DND-41 (cell line): ENCODE measurements around the gene MCU.

ENCODE experiments used
- EZH2 ChIP-seq: IDR thresholded peaks from 3 replicates; pipeline ENCODE4 v1.6.1; 2012; ENCODE audit warnings: borderline replicate concordance, low read depth, mild to moderate bottlenecking, moderate library complexity, low read length, inconsistent platforms; ENCODE audit not compliant: severe bottlenecking
- TF ChIP-seq, protein P1 (sequence below): IDR thresholded peaks from 2 replicates; pipeline ENCODE4 v1.5.1; 2012; ENCODE audit warnings: borderline replicate concordance, low read length, moderate library complexity, mild to moderate bottlenecking; ENCODE audit not compliant: poor library complexity, severe bottlenecking; ENCODE audit errors: extremely low read depth

DNA sequence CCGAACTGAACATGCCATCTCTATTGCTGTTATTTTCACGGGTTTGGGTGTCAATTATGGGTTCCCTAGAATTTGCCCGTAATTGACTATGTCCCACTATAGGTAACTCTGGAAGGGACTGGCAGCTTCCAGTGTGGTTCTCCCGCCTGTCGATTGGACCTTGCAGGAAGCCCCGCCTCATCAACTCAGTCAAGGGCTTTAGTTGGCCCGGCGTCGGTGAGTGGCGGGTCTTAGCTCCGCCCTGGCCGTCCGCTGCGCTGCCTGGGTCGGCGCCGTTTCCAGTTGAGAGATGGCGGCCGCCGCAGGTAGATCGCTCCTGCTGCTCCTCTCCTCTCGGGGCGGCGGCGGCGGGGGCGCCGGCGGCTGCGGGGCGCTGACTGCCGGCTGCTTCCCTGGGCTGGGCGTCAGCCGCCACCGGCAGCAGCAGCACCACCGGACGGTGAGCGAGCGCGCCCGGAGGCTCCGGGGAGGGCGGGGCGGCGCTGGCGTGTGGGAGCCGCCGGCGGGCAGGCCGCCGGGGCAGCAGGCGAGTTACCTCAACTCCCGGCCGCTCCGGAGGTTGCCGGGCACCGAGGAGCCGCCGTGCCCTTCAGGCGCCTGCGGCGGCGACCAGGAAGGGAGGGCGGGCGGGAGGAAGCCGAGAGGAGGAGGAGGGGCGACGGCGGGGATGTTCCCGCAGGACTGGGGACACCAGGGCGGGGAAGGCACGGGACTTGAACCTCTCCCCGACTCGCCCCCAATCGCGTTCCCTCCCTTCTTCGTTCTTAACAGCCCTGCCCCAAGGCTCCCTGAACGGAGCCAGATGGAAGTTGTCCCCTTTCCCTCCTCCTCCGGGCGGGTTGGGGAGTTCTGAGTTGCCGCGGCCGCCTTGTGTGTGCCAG, at the start of gene MCU:
- no peak for TF ChIP-seq EZH2
- TF ChIP-seq, protein P1, sequence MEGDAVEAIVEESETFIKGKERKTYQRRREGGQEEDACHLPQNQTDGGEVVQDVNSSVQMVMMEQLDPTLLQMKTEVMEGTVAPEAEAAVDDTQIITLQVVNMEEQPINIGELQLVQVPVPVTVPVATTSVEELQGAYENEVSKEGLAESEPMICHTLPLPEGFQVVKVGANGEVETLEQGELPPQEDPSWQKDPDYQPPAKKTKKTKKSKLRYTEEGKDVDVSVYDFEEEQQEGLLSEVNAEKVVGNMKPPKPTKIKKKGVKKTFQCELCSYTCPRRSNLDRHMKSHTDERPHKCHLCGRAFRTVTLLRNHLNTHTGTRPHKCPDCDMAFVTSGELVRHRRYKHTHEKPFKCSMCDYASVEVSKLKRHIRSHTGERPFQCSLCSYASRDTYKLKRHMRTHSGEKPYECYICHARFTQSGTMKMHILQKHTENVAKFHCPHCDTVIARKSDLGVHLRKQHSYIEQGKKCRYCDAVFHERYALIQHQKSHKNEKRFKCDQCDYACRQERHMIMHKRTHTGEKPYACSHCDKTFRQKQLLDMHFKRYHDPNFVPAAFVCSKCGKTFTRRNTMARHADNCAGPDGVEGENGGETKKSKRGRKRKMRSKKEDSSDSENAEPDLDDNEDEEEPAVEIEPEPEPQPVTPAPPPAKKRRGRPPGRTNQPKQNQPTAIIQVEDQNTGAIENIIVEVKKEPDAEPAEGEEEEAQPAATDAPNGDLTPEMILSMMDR, result no peak
